ENCODE data around the gene HSPBP1.

- TF ChIP-seq FOXP2 (optimal IDR thresholded peaks at IDR 0.05; ENCODE audit: borderline replicate concordance, extremely low read depth, extremely low read length, insufficient read depth): no peak
- no peak for TF ChIP-seq REST (IDR thresholded peaks at IDR 0.05; ENCODE audit: insufficient read depth in 1 of 2, low read depth in 2 of 2, low read length in 2 of 2)
- TF ChIP-seq SIN3A (IDR thresholded peaks at IDR 0.05; ENCODE audit: borderline replicate concordance, insufficient read depth, low read length): no peak
- no peak for TF ChIP-seq TAF1 (IDR thresholded peaks at IDR 0.05; ENCODE audit: borderline replicate concordance, insufficient read depth, low read length)
- TF ChIP-seq POLR2AphosphoS5 (IDR thresholded peaks at IDR 0.05; ENCODE audit: low read depth, low read length): no peak
Observed at GRCh38 chr19:55250262-55251036, 29.5 kb downstream of the HSPBP1 start.
